Activated CD8-positive, alpha-beta memory T cell treated with anti-CD3 and anti-CD28 coated beads for 36 hours (primary cell): Measurements from ENCODE around the gene SCAMP1. TPM values are rescaled to one million over a fixed set of nuclear protein-coding genes. Genes with fewer than 3 reads are reported as not detected.
"Not testable (repeated sequence)": the region's sequence is repeated elsewhere in the genome, so short reads cannot be mapped to it uniquely, and the experiment has no call there.

Experiments used
- CTCF ChIA-PET: fragments of 350-600 bp; sonication (Branson Sonifier 250); formaldehyde crosslinking; loops from one replicate; lab custom pipeline; 2021; ENCODE audit warnings: antibody characterized with exemption; lab: Charles Lee
- POLR2A ChIA-PET: fragments of 350-600 bp; sonication (Branson Sonifier 250); formaldehyde crosslinking; loops from one replicate; lab custom pipeline; 2021; ENCODE audit warnings: antibody characterized with exemption; lab: Charles Lee
- total RNA-seq, 2 experiments: library from RNA; stranded (reverse); gene quantifications; one replicate each; pipeline ENCODE4 v1.2.3, GENCODE V29; 2021

SCAMP1 gene
- total RNA-seq, 2 experiments from 2014 or later: 17.1 to 19.0 TPM

DNA sequence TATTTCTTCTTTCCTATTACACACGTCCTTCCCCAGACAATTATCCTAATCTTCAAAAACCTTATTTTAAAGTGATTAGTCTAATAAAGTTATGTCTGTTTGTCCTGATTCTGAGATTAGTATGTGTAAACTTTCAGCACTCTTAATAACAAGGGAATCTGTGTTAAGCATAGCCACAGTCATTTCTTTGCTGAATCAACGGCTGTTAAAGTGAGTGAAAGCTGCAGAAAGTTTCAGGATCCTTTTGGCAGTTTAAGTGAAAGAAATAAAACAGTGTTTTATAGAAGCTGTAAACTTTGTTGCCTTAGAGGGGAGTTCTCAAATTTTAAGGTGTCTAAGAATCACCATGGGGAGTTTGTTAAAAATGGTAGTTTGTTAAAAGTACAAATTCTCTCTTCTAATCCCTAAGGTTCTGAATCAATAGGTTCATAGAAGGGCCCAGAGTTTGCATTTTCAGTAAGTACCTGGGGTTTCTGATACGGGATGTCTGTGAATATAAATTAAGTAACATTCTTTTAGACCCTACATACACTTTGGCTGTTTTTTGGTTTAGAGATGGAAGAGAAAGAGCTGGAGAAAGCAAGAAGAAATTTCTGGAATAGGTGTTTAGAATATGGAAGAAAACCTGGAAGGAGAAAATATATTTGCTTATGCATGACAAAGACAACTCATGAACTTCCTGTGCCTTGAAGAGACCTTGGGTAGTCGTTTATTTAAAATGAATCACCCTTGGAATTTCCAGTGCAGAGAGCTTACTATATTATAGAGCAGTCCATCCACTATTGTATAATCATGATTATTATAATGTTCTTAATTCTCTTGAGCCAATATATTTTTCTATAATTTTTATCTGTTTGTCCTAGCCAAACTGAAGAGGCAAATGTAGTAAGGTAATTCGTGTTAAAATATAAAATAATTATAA, 45.7 kb downstream of the SCAMP1 start:
- ChIA-PET POLR2A (interaction anchor here (0.5 kb wide), 1 partner anchor 45 kb away, joined by 4 read pairs; no protein-coding TSS in a partner anchor), CTCF (no interaction called here)

- ChIA-PET CTCF (no interaction called here), POLR2A (no interaction called here)
Measured at GRCh38 chr5:78407458-78407857, 47.0 kb downstream of the SCAMP1 start.

DNA sequence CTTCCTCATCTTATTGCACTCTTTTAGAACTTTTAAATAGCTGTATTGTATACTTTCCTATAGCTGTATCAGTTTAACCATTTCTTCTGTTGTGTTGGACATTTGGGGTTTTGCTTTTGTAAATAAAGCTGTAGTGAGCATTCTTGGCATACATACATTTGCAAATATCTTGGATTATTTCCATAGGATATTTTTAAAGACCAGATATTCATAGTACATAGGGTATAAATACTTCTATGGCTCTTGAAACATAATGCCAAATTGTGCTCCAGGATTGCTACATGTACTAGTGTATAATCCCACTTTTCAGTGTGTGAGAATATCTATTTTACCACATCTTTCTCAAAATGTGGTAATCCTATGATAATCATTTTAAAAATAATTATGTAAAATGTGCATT, 51.2 kb downstream of the SCAMP1 start:
- CTCF ChIA-PET: interaction anchor here (0.6 kb wide), 1 partner anchor 556 kb away, joined by 3 read pairs; no protein-coding TSS in a partner anchor
- POLR2A ChIA-PET: no interaction called here

- ChIA-PET POLR2A (no interaction called here), CTCF (interaction anchor here (0.5 kb wide), 1 partner anchor 840 kb away, joined by 3 read pairs; no protein-coding TSS in a partner anchor)
Measured at GRCh38 chr5:78416677-78417425, 56.4 kb downstream of the SCAMP1 start.

GRCh38 chr5:78419396-78419795, 59.0 kb downstream of the SCAMP1 start:
- ChIA-PET CTCF (no interaction called here), POLR2A (no interaction called here)

GRCh38 chr5:78420548-78420947, 60.1 kb downstream of the SCAMP1 start:
- CTCF ChIA-PET: no interaction called here
- POLR2A ChIA-PET: no interaction called here

- ChIA-PET POLR2A (no interaction called here), CTCF (no interaction called here)
Measured at GRCh38 chr5:78424665-78425064, 64.2 kb downstream of the SCAMP1 start.

- ChIA-PET CTCF (no interaction called here), POLR2A (no interaction called here)
Measured at GRCh38 chr5:78429332-78429980, 69.0 kb downstream of the SCAMP1 start.

DNA sequence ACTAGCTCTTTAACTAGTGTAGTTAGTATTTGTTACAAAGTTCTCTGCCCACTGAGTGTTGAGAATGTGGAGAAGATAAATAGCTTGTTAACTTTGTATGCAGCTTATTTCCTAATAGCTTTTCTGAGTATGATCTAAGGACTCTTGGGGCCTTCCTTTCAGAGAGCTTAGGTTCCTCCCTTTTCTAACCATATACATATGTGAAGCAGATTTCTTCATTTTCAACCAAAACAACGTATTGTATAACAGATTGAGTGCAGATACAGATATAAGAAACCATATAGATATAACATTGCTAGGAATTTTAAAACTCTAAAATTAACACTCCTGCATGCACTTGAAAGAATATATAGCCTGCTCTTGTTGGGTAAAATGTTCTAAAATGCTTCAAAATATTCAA, 70.4 kb downstream of the SCAMP1 start:
- ChIA-PET POLR2A (no interaction called here), CTCF (no interaction called here)

- ChIA-PET CTCF (no interaction called here), POLR2A (no interaction called here)
Measured at GRCh38 chr5:78433972-78434371, 73.6 kb downstream of the SCAMP1 start.

GRCh38 chr5:78447775-78448424, 87.5 kb downstream of the SCAMP1 start:
- ChIA-PET POLR2A (no interaction called here), CTCF (no interaction called here)

GRCh38 chr5:78449103-78449502, 88.7 kb downstream of the SCAMP1 start:
- ChIA-PET POLR2A (no interaction called here), CTCF (interaction anchor here (0.7 kb wide), 1 partner anchor 199 kb away, joined by 3 read pairs; no protein-coding TSS in a partner anchor)

DNA sequence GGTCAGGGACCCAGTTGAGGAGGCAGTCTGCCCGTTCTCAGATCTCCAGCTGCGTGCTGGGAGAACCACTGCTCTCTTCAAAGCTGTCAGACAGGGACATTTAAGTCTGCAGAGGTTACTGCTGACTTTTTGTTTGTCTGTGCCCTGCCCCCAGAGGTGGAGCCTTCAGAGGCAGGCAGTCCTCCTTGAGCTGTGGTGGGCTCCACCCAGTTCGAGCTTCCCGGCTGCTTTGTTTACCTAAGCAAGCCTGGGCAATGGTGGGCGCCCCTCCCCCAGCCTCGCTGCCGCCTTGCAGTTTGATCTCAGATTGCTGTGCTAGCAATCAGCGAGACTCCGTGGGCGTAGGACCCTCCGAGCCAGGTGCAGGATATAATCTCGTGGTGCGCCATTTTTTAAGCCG, 97.1 kb downstream of the SCAMP1 start:
- POLR2A ChIA-PET, CTCF ChIA-PET: not testable (repeated sequence)

DNA sequence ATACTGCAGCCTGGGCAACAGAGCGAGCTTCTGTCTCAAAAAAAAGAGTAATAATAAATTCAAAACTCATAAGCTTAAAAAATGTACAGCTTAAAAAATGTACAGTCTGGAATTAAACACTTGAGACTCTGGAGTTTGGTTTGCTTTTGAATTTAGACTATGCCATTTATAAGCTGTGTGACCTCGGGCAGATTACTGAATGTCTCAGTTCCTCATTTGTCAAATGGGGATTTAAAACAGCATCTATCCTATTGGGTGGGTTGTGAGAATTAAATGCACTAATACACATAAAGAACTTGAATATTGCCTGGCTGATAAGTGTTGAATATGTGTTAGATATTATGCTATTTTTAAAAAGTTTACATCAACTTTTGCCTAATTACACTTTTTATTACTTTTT, 98.4 kb downstream of the SCAMP1 start:
- ChIA-PET POLR2A (no interaction called here), CTCF (no interaction called here)

- ChIA-PET POLR2A (no interaction called here), CTCF (no interaction called here)
Measured at GRCh38 chr5:78467140-78467539, 106.7 kb downstream of the SCAMP1 start.

DNA sequence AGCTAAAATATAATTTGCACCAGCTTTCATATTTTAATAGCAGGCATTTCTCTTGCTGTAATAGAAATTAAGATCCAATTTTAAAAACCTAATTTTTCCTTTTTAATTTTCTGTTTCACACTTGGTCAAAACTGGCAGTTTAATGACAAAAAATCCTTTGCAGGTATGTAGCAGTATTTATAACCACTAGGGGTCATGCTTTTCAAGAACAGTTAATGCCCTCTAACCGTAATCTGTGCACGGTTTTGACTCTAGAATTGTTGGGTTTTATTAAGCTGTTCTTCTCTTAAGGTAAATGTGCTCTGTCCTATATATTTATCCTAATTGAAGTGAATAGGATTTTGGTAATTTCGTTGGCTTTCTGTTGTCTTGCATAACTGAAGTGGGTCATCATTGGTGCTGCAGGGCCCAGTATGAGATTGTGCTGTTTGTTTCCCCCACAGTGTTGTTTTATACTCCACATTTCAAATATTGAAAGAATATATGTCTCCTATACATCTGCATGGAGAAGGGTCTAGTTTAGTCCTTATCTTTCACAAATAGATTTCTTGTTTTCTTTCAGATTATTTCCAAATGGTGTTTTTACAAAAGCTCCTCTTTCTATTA, 107.4 kb downstream of the SCAMP1 start:
- CTCF ChIA-PET: interaction anchor here (0.5 kb wide), 1 partner anchor 102 kb away, joined by 3 read pairs; no protein-coding TSS in a partner anchor
- POLR2A ChIA-PET: no interaction called here

GRCh38 chr5:78471896-78472295, 111.5 kb downstream of the SCAMP1 start:
- POLR2A ChIA-PET: no interaction called here
- CTCF ChIA-PET: no interaction called here

DNA sequence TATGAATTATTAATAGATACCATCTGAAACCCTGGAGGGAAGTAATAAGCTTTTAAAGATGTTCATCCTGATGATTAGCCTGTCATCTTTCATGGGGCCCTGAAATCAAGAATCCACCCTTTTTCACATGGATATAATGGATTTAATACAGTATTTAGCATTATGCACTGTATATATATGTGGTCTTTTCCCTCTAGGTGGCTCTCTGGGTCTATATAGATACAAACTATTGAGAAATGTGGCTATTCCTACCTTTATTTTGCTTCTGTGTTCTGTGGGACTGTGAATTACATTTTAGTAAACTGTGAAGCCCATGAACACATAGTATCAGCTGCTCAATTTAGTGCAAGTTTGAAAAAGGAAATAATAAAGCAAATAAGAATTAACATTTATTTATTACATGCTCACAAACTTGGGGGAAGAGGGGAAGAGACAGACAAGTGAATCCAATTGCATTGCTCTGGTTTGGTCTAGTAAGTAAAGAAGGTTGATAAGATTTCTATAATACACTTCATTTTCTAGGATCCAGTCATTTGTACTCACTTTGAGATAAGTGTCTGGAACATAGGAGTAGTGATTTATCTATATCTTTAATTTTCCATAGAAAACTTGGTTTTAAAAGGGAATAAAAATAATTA, 112.2 kb downstream of the SCAMP1 start:
- POLR2A ChIA-PET: no interaction called here
- CTCF ChIA-PET: no interaction called here
